NCI-H2227 (cell line): Measurements from ENCODE around the gene VPS26B.
A peak's percentile ranks its signal among the peaks of the same experiment; 100 is the strongest.
"Not testable (repeated sequence)": the region's sequence is repeated elsewhere in the genome, so short reads cannot be mapped to it uniquely, and the experiment has no call there.

Experiments
- DNase-seq: peaks from one replicate; lab custom pipeline; 2025; ENCODE audit not compliant: unreplicated experiment; lab: John Stamatoyannopoulos, UW

VPS26B gene

GRCh38 chr11:134223836-134224709 is at the start of gene VPS26B, which contains the start of gene NCAPD3:
Gene VPS26B, plus strand, starts transcription at chr11:134224671. Its CDS starts 452 bp downstream, at chr11:134225123.
Gene NCAPD3, minus strand, starts transcription at chr11:134223967. Its CDS starts 41 bp downstream, at chr11:134223926.
- peak; percentile 95 for DNase-seq

GRCh38 chr11:134176284-134176683 is 48.2 kb upstream of the VPS26B start:
- no peak for DNase-seq

- no peak for DNase-seq
Measured at GRCh38 chr11:134178032-134178674, 46.3 kb upstream of the VPS26B start.

- no peak for DNase-seq
Measured at GRCh38 chr11:134181707-134182106, 42.8 kb upstream of the VPS26B start.

GRCh38 chr11:134188092-134188491 is 36.4 kb upstream of the VPS26B start:
- not testable (repeated sequence) for DNase-seq

GRCh38 chr11:134196756-134197155 is 27.7 kb upstream of the VPS26B start:
- DNase-seq: no peak

- DNase-seq: no peak
Measured at GRCh38 chr11:134199531-134199930, 24.9 kb upstream of the VPS26B start.

- no peak for DNase-seq
Measured at GRCh38 chr11:134200688-134201087, 23.8 kb upstream of the VPS26B start.

- no peak for DNase-seq
Measured at GRCh38 chr11:134202661-134203060, 21.8 kb upstream of the VPS26B start.

GRCh38 chr11:134205729-134206128 is 18.7 kb upstream of the VPS26B start:
- no peak for DNase-seq

- no peak for DNase-seq
Measured at GRCh38 chr11:134206185-134206584, 18.3 kb upstream of the VPS26B start.

- peak; percentile 32 for DNase-seq
Measured at GRCh38 chr11:134207538-134208239, 16.8 kb upstream of the VPS26B start.

GRCh38 chr11:134215836-134216235 is 8.6 kb upstream of the VPS26B start:
- DNase-seq: no peak

GRCh38 chr11:134216816-134217215 is 7.7 kb upstream of the VPS26B start:
- no peak for DNase-seq

- no peak for DNase-seq
Measured at GRCh38 chr11:134223121-134223520, 1.4 kb upstream of the VPS26B start.

GRCh38 chr11:134224710-134225664 is 516 bp downstream of the VPS26B start:
- DNase-seq: peak; percentile 67

GRCh38 chr11:134226806-134227325 is 2.4 kb downstream of the VPS26B start:
- no peak for DNase-seq

- no peak for DNase-seq
Measured at GRCh38 chr11:134228625-134229024, 4.2 kb downstream of the VPS26B start.

- DNase-seq: no peak
Measured at GRCh38 chr11:134229126-134229790, 4.8 kb downstream of the VPS26B start.

GRCh38 chr11:134230339-134230738 is 5.9 kb downstream of the VPS26B start:
- DNase-seq: no peak
